ENCODE results near the gene RPS21.

GRCh38 chr20:62374331-62375152 is 12.4 kb upstream of the RPS21 start:
- TF ChIP-seq MXI1 (conservative IDR thresholded peaks at IDR 0.05; ENCODE audit: poor library complexity, severe bottlenecking) (no peak), CTCF (IDR thresholded peaks at IDR 0.05; ENCODE audit: poor library complexity, severe bottlenecking) (no peak), SMC3 (conservative IDR thresholded peaks at IDR 0.05; ENCODE audit: poor library complexity) (no peak), EP300 (conservative IDR thresholded peaks at IDR 0.05; ENCODE audit: poor library complexity, severe bottlenecking) (no peak), RAD21 (conservative IDR thresholded peaks at IDR 0.05) (no peak), REST (IDR thresholded peaks at IDR 0.05; ENCODE audit: borderline replicate concordance) (no peak)

Measured in neural cell (in vitro differentiated cells).